HFFc6 (cell line): ENCODE data around the gene CFH. TPM values are rescaled to one million over a fixed set of nuclear protein-coding genes. Genes with fewer than 3 reads are reported as not detected.
"Not testable (repeated sequence)": the region's sequence is repeated elsewhere in the genome, so short reads cannot be mapped to it uniquely, and the experiment has no call there.

Source experiments
- DNase-seq: peaks from one replicate; pipeline ENCODE4 v3.0.0-alpha.2; 2018
- H3K27ac Mint-ChIP-seq: 2 replicates; pipeline ENCODE4 v1.8.0; 2020; ENCODE audit warnings: mild to moderate bottlenecking, mixed read lengths
- H3K27me3 Mint-ChIP-seq: 2 replicates; pipeline ENCODE4 v1.8.0; 2021; ENCODE audit warnings: mild to moderate bottlenecking, moderate library complexity, mixed read lengths; ENCODE audit not compliant: insufficient read depth
- H3K36me3 Mint-ChIP-seq: 2 replicates; pipeline ENCODE4 v1.8.0; 2021; ENCODE audit warnings: low read depth, mixed read lengths
- H3K4me1 Mint-ChIP-seq: 2 replicates; pipeline ENCODE4 v1.8.0; 2020; ENCODE audit warnings: low read depth, mixed read lengths
- H3K4me3 Mint-ChIP-seq: 2 replicates; pipeline ENCODE4 v1.8.0; 2020; ENCODE audit warnings: mild to moderate bottlenecking, moderate library complexity, mixed read lengths
- H3K9me3 Mint-ChIP-seq: 2 replicates; pipeline ENCODE4 v1.8.0; 2020; ENCODE audit warnings: mild to moderate bottlenecking, mixed read lengths
- CTCF ChIP-seq: fragments of 200-600 bp; sonication (generic); IDR thresholded peaks from 2 replicates; pipeline ENCODE4 v1.5.0; 2021; ENCODE audit warnings: antibody characterized with exemption, mild to moderate bottlenecking
- total RNA-seq, 6 experiments: library from RNA; stranded (reverse); fragmentation: NEBNext Ultra II Directional; extraction: Animal tissue kit (Norgen Biotek cat#: 25700); gene quantifications; 2 replicates in 1 of 6; 3 replicates in 5 of 6; pipeline ENCODE4 v1.2.3, GENCODE V29; 2021

Gene CFH
- total RNA-seq, 6 experiments from 2014 or later = 19.8 to 23.1 (median 21.0) TPM

GRCh38 chr1:196611873-196612272 lies 40.0 kb upstream of the CFH start:
- peaks cover 2% of the 10 kb centered on the region; the same call in 1 of the 2 replicates for H3K27me3 Mint-ChIP-seq
- DNase-seq = no peak
- H3K4me3 Mint-ChIP-seq = no peak overlapping the region
- peaks cover 9% of the 10 kb centered on the region for H3K4me1 Mint-ChIP-seq
- no peaks in the 10 kb centered on the region for H3K9me3 Mint-ChIP-seq
- no peaks in the 10 kb centered on the region for H3K36me3 Mint-ChIP-seq
- no peak for TF ChIP-seq CTCF
- H3K27ac Mint-ChIP-seq = no peak overlapping the region

- Mint-ChIP-seq H3K36me3 (no peaks in the 10 kb centered on the region), H3K27me3 (no peaks in the 10 kb centered on the region), H3K4me3 (no peak overlapping the region), H3K27ac (no peak overlapping the region), H3K4me1 (no peaks in the 10 kb centered on the region), H3K9me3 (no peaks in the 10 kb centered on the region)
- DNase-seq = no peak
- no peak for TF ChIP-seq CTCF
These were observed 32.1 kb upstream of the CFH start for GRCh38 chr1:196619721-196620120.

- no peak for DNase-seq
- Mint-ChIP-seq H3K9me3 (peaks cover 2% of the 10 kb centered on the region), H3K27ac (no peak overlapping the region), H3K27me3 (no peaks in the 10 kb centered on the region), H3K4me1 (no peaks in the 10 kb centered on the region), H3K4me3 (no peak overlapping the region), H3K36me3 (no peaks in the 10 kb centered on the region)
- TF ChIP-seq CTCF = no peak
These were observed 28.8 kb upstream of the CFH start for GRCh38 chr1:196623079-196623478.

GRCh38 chr1:196628838-196629237 lies 23.0 kb upstream of the CFH start:
- H3K9me3 Mint-ChIP-seq = peaks cover 12% of the 10 kb centered on the region
- no peak overlapping the region for H3K27ac Mint-ChIP-seq
- no peaks in the 10 kb centered on the region; the same call in 1 of the 2 replicates for H3K27me3 Mint-ChIP-seq
- no peak for TF ChIP-seq CTCF
- DNase-seq = no peak
- no peaks in the 10 kb centered on the region for H3K36me3 Mint-ChIP-seq
- no peaks in the 10 kb centered on the region for H3K4me1 Mint-ChIP-seq
- no peak overlapping the region for H3K4me3 Mint-ChIP-seq

GRCh38 chr1:196637606-196638005 lies 14.2 kb upstream of the CFH start:
- Mint-ChIP-seq H3K4me3 (no peak overlapping the region), H3K27ac (no peak overlapping the region), H3K27me3 (no peaks in the 10 kb centered on the region), H3K9me3 (no peaks in the 10 kb centered on the region), H3K4me1 (no peaks in the 10 kb centered on the region), H3K36me3 (no peaks in the 10 kb centered on the region)
- TF ChIP-seq CTCF = no peak
- DNase-seq = no peak

- no peak overlapping the region for H3K4me3 Mint-ChIP-seq
- H3K27me3 Mint-ChIP-seq = no peaks in the 10 kb centered on the region
- TF ChIP-seq CTCF = no peak
- H3K9me3 Mint-ChIP-seq = no peaks in the 10 kb centered on the region
- H3K36me3 Mint-ChIP-seq = no peaks in the 10 kb centered on the region
- DNase-seq = no peak
- H3K27ac Mint-ChIP-seq = no peak overlapping the region
- no peaks in the 10 kb centered on the region for H3K4me1 Mint-ChIP-seq
These were observed 13.4 kb upstream of the CFH start for GRCh38 chr1:196638466-196638865.

DNA sequence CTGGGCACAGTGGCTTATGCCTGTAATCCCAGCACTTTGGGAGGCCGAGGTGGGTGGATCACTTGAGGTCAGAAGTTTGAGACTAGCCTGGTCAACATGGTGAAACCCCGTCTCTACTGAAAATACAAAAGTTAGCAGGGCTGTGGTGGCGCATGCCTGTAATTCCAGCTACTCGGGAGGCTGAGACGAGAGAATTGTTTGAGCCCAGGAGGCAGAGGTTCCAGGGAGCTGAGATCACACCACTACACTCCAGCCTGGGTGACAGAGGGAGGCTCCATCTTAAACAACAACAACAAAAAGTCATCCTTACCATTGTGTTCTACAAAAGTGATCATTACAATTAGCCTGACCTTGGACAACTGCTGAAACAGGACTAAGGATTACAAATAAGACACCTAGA lies 12.6 kb upstream of the CFH start:
- H3K27ac Mint-ChIP-seq, H3K27me3 Mint-ChIP-seq, H3K4me1 Mint-ChIP-seq, H3K36me3 Mint-ChIP-seq, DNase-seq, H3K9me3 Mint-ChIP-seq, H3K4me3 Mint-ChIP-seq: not testable (repeated sequence)
